Neural cell (in vitro differentiated cells): ENCODE results near the gene POMP. TPM values are rescaled to one million over a fixed set of nuclear protein-coding genes. Genes with fewer than 3 reads are reported as not detected.

Experiments
- H2AFZ ChIP-seq: fragments of 200-600, 300-800 bp; sonication (generic), shearing (Covaris generic); 2 replicates; pipeline ENCODE4 v1.6.0; 2014; ENCODE audit warnings: low read depth, mild to moderate bottlenecking, antibody characterized with exemption, low read length, moderate library complexity
- H3F3A ChIP-seq: fragments of 200-600 bp; shearing (Covaris generic); 2 replicates; pipeline ENCODE4 v1.6.1; 2016; ENCODE audit warnings: mild to moderate bottlenecking, moderate library complexity, mixed read lengths, antibody characterized with exemption, low read length; ENCODE audit not compliant: insufficient read depth, poor library complexity, severe bottlenecking
- H3K27ac ChIP-seq: fragments of 200-600, 300-800 bp; sonication (generic), shearing (Covaris generic); 2 replicates; pipeline ENCODE4 v1.5.1; 2014; ENCODE audit warnings: mild to moderate bottlenecking, low read length, moderate library complexity
- H3K27me3 ChIP-seq: fragments of 300-800, 200-600 bp; sonication (generic), shearing (Covaris generic); 2 replicates; pipeline ENCODE4 v1.6.0; 2014; ENCODE audit warnings: mild to moderate bottlenecking, low read depth, low read length, moderate library complexity; ENCODE audit not compliant: insufficient read depth
- H3K36me3 ChIP-seq: fragments of 300-800, 200-600 bp; sonication (generic), shearing (Covaris generic); 2 replicates; pipeline ENCODE4 v1.5.1; 2014; ENCODE audit warnings: mild to moderate bottlenecking, antibody characterized with exemption, low read length, moderate library complexity; ENCODE audit not compliant: insufficient read depth
- H3K4me2 ChIP-seq: fragments of 300-800, 200-600 bp; sonication (generic), shearing (Covaris generic); 2 replicates; pipeline ENCODE4 v1.6.0; 2014; ENCODE audit warnings: mild to moderate bottlenecking, low read length
- H3K4me3 ChIP-seq: fragments of 300-800, 200-600 bp; sonication (generic), shearing (Covaris generic); 2 replicates; pipeline ENCODE4 v1.5.1; 2014; ENCODE audit warnings: mild to moderate bottlenecking, low read length, moderate library complexity
- H3K79me2 ChIP-seq: fragments of 200-600 bp; shearing (Covaris generic); replicated peaks from 2 replicates; pipeline ENCODE4 v1.6.0; 2014; ENCODE audit warnings: mild to moderate bottlenecking, low read length, moderate library complexity; ENCODE audit not compliant: insufficient read depth
- H3K9ac ChIP-seq: fragments of 300-800, 200-600 bp; sonication (generic), shearing (Covaris generic); 2 replicates; pipeline ENCODE4 v1.6.1; 2016; ENCODE audit warnings: mild to moderate bottlenecking, low read length, mixed read lengths
- H3K9me2 ChIP-seq: fragments of 200-600 bp; shearing (Covaris generic); 2 replicates; pipeline ENCODE4 v1.6.1; 2016; ENCODE audit warnings: mild to moderate bottlenecking, low read length, mixed read lengths; ENCODE audit not compliant: insufficient read depth
- H3K9me3 ChIP-seq: fragments of 200-600, 300-800 bp; sonication (generic), shearing (Covaris generic); 2 replicates; pipeline ENCODE4 v1.6.1; 2016; ENCODE audit warnings: mild to moderate bottlenecking, mixed run types, low read length, moderate library complexity, mixed read lengths
- H4K20me1 ChIP-seq: fragments of 200-600 bp; shearing (Covaris generic); 2 replicates; pipeline ENCODE4 v1.6.1; 2016; ENCODE audit warnings: mild to moderate bottlenecking, mixed run types; ENCODE audit not compliant: insufficient read depth
- EP300 ChIP-seq: fragments of 450-650 bp; conservative IDR thresholded peaks from 2 replicates; pipeline ENCODE4 v1.6.1; 2014; ENCODE audit warnings: antibody characterized with exemption, mild to moderate bottlenecking, moderate library complexity; ENCODE audit not compliant: poor library complexity, severe bottlenecking
- EZH2 ChIP-seq: fragments of 200-600, 300-800 bp; shearing (Covaris generic), sonication (generic); IDR thresholded peaks from 2 replicates; pipeline ENCODE4 v1.6.1; 2014; ENCODE audit warnings: antibody characterized with exemption, low read length, borderline replicate concordance, mild to moderate bottlenecking; ENCODE audit not compliant: insufficient read depth, poor library complexity, severe bottlenecking
- MXI1 ChIP-seq: fragments of 450-650 bp; conservative IDR thresholded peaks from 2 replicates; pipeline ENCODE4 v1.6.1; 2014; ENCODE audit warnings: antibody characterized with exemption, mild to moderate bottlenecking; ENCODE audit not compliant: poor library complexity, severe bottlenecking
- POLR2AphosphoS5 ChIP-seq: IDR thresholded peaks from 2 replicates; pipeline ENCODE4 v1.6.1; 2012
- RAD21 ChIP-seq: fragments of 450-650 bp; conservative IDR thresholded peaks from 2 replicates; pipeline ENCODE4 v1.6.1; 2014; ENCODE audit warnings: antibody characterized with exemption, mild to moderate bottlenecking, moderate library complexity
- SMC3 ChIP-seq: fragments of 450-650 bp; conservative IDR thresholded peaks from 2 replicates; pipeline ENCODE4 v1.6.1; 2014; ENCODE audit warnings: antibody characterized with exemption, mild to moderate bottlenecking, moderate library complexity; ENCODE audit not compliant: poor library complexity
- TAF1 ChIP-seq: IDR thresholded peaks from 2 replicates; pipeline ENCODE4 v1.6.1; 2012; ENCODE audit warnings: low read depth
- polyA plus RNA-seq: library from polyadenylated mRNA; depleted of rRNA; stranded (reverse); fragments of >200 nt; gene quantifications from 2 replicates; pipeline ENCODE4 v1.2.3, GENCODE V29; 2014
- TF ChIP-seq, protein P1 (sequence below): fragments of 450-650 bp; IDR thresholded peaks from 2 replicates; pipeline ENCODE4 v1.5.1; 2014; ENCODE audit warnings: antibody characterized with exemption, mild to moderate bottlenecking, moderate library complexity; ENCODE audit not compliant: poor library complexity, severe bottlenecking
- TF ChIP-seq, protein P2 (sequence below): IDR thresholded peaks from 2 replicates; pipeline ENCODE4 v1.6.1; 2012; ENCODE audit warnings: borderline replicate concordance

POMP gene
- polyA plus RNA-seq, 1 donor from 2014 or later, result 167 TPM

DNA sequence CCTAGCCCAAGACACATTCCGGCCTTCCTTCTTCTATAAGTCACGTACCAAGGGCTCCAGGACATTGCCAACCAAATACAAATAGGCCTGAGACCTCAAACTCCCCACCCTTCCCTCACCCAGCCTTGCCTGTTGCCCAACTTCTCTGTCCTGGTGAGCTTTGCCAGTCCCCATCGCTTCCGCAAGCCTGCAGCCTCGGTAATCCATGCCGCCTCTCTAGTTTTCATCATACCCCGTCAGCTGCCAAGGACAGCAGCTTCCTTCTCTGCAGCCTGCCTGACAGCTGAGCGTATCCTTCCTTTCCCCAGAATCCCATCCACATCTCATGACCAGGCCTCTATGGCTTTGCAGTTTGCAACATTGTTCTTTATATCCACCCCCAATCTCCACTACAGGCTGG lies 36.6 kb upstream of the POMP start:
- Histone ChIP-seq H3K4me2 (no peak overlapping the region), H3K9me2 (no peaks in the 10 kb centered on the region), H3K9me3 (no peaks in the 10 kb centered on the region), H3K27me3 (no peaks in the 10 kb centered on the region), H3K36me3 (no peaks in the 10 kb centered on the region), H4K20me1 (no peaks in the 10 kb centered on the region), H3K4me3 (no peak overlapping the region), H2AFZ (no peak overlapping the region), H3K27ac (no peak overlapping the region), H3K79me2 (no peaks in the 10 kb centered on the region), H3F3A (no peaks in the 10 kb centered on the region), H3K9ac (no peak overlapping the region)
- TF ChIP-seq MXI1 (no peak), SMC3 (no peak), TAF1 (no peak), RAD21 (no peak), POLR2AphosphoS5 (no peak), EZH2 (no peak), EP300 (no peak)
- TF ChIP-seq, protein P1, sequence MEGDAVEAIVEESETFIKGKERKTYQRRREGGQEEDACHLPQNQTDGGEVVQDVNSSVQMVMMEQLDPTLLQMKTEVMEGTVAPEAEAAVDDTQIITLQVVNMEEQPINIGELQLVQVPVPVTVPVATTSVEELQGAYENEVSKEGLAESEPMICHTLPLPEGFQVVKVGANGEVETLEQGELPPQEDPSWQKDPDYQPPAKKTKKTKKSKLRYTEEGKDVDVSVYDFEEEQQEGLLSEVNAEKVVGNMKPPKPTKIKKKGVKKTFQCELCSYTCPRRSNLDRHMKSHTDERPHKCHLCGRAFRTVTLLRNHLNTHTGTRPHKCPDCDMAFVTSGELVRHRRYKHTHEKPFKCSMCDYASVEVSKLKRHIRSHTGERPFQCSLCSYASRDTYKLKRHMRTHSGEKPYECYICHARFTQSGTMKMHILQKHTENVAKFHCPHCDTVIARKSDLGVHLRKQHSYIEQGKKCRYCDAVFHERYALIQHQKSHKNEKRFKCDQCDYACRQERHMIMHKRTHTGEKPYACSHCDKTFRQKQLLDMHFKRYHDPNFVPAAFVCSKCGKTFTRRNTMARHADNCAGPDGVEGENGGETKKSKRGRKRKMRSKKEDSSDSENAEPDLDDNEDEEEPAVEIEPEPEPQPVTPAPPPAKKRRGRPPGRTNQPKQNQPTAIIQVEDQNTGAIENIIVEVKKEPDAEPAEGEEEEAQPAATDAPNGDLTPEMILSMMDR, result no peak
- TF ChIP-seq, protein P2, sequence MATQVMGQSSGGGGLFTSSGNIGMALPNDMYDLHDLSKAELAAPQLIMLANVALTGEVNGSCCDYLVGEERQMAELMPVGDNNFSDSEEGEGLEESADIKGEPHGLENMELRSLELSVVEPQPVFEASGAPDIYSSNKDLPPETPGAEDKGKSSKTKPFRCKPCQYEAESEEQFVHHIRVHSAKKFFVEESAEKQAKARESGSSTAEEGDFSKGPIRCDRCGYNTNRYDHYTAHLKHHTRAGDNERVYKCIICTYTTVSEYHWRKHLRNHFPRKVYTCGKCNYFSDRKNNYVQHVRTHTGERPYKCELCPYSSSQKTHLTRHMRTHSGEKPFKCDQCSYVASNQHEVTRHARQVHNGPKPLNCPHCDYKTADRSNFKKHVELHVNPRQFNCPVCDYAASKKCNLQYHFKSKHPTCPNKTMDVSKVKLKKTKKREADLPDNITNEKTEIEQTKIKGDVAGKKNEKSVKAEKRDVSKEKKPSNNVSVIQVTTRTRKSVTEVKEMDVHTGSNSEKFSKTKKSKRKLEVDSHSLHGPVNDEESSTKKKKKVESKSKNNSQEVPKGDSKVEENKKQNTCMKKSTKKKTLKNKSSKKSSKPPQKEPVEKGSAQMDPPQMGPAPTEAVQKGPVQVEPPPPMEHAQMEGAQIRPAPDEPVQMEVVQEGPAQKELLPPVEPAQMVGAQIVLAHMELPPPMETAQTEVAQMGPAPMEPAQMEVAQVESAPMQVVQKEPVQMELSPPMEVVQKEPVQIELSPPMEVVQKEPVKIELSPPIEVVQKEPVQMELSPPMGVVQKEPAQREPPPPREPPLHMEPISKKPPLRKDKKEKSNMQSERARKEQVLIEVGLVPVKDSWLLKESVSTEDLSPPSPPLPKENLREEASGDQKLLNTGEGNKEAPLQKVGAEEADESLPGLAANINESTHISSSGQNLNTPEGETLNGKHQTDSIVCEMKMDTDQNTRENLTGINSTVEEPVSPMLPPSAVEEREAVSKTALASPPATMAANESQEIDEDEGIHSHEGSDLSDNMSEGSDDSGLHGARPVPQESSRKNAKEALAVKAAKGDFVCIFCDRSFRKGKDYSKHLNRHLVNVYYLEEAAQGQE, result no peak

DNA sequence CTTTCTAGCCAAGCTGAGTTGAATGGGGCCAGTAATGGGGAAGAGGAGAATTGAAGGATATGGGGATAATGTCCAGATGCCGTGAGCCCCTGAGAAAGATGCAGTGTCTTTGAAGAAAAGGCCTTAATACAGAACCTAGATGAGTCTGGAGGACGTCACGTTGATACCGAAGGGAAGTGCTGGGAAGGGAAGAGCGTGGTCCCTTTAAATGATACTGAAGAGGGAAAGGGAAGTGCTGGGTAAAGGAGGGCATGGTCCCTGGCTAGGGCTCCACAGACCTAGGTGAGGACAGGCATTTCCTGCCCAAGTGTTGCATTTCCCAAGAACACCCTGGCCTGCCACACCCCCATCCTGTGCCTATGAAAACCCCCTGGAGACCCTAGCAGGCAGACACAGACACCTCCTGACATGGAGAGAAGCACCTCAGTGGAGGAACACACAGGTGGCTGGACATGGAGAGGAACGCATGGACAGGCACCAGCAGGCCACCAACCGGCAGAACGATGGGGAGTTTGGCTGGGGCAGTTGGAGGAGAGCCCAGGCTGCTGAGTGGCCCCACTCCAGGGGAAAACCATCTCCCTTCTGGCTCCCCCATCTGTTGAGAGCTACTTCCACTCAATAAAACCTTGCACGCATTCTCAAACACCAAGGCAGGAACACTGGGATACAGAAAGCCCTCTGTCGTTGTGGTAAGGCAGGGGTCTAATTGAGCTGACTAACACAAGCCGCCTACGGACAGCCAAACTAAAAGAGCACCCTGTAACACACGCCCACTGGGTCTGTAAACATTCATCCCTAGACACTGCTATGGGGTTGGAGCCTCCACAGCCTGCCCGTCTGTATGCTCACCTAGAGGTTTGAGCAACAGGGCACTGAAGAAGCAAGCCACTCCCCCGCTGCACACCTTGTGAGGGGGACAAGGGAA lies 34.9 kb upstream of the POMP start:
- H3K79me2 ChIP-seq, result no peaks in the 10 kb centered on the region
- H3K27me3 ChIP-seq, result no peaks in the 10 kb centered on the region
- no peak overlapping the region for H3K9ac ChIP-seq
- no peak overlapping the region for H3K4me2 ChIP-seq
- H3K27ac ChIP-seq, result no peak overlapping the region
- no peaks in the 10 kb centered on the region for H3K36me3 ChIP-seq
- no peaks in the 10 kb centered on the region for H4K20me1 ChIP-seq
- H3K9me2 ChIP-seq, result no peaks in the 10 kb centered on the region
- H3F3A ChIP-seq, result no peaks in the 10 kb centered on the region
- H2AFZ ChIP-seq, result no peak overlapping the region
- TF ChIP-seq, protein P1, result no peak
- TF ChIP-seq, protein P2, result no peak
- TF ChIP-seq RAD21 (no peak), EP300 (no peak), POLR2AphosphoS5 (no peak), EZH2 (no peak), MXI1 (no peak), SMC3 (no peak), TAF1 (no peak)
- H3K4me3 ChIP-seq, result no peak overlapping the region
- no peaks in the 10 kb centered on the region for H3K9me3 ChIP-seq
